ENCODE measurements around the gene LENG9. TPM values are rescaled to one million over a fixed set of nuclear protein-coding genes. Genes with fewer than 3 reads are reported as not detected.
A peak's percentile ranks its signal among the peaks of the same experiment; 100 is the strongest.

The LENG9 gene
- total RNA-seq, 1 donor from 2014 or later = 3.7 TPM

DNA sequence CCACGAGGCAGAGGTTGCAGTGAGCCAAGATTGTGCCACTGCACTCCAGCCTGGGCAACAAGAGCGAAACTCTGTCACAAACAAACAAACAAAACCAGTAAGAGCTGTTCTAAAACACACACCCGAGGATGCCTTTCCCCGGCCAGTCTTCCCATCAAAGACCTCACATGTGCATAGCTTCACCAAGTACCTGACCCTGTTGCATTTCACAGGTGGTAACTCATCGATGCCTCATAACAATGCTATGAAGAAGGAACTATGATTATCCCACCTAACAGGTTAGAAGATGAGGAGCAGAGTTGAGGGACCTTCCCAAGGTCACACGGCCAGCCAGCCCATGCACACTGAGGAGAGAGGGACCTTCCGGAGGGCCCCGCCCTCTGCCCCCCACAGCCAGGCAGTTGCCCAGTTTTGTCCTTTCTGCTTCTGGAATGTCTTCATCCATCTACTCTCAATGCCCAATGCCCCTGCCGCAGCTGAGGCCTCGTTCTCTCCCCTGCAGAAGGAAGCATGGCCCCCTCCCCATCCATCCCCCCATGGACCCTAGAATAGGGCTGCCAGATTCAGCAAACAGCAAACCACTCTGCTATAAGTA lies 31.3 kb downstream of the LENG9 start:
- no peak overlapping the region for H2AFZ ChIP-seq (ENCODE audit: low read depth, low read length)
- Mint-ChIP-seq H3K9me3 (ENCODE audit: unreplicated experiment) (no peaks in the 10 kb centered on the region), H3K4me1 (ENCODE audit: low read depth, unreplicated experiment) (peaks cover 8% of the 10 kb centered on the region), H3K4me3 (ENCODE audit: unreplicated experiment) (no peak overlapping the region), H3K27ac (ENCODE audit: unreplicated experiment) (peak overlapping the region; percentile 5), H3K36me3 (ENCODE audit: low read depth, unreplicated experiment) (peaks cover 4% of the 10 kb centered on the region), H3K27me3 (ENCODE audit: low read depth, unreplicated experiment) (no peaks in the 10 kb centered on the region)
- no peak overlapping the region for H3K4me2 ChIP-seq (ENCODE audit: low read length)
- no peaks in the 10 kb centered on the region for H3K36me3 ChIP-seq (ENCODE audit: insufficient read depth, low read length)
- peaks cover 4% of the 10 kb centered on the region for H3K4me1 ChIP-seq (ENCODE audit: insufficient read depth, low read length)
- peaks cover 45% of the 10 kb centered on the region for H4K20me1 ChIP-seq (ENCODE audit: insufficient read depth, low read length)
- H3K27me3 ChIP-seq (ENCODE audit: insufficient read depth, low read length) = no peaks in the 10 kb centered on the region
- no peaks in the 10 kb centered on the region for H3K9me3 ChIP-seq (ENCODE audit: insufficient read depth, low read depth, low read length)
- FAIRE-seq (no peak), DNase-seq (ENCODE audit: low read depth) (no peak)
- no peak overlapping the region for H3K4me3 ChIP-seq (ENCODE audit: insufficient read depth, low read depth, low read length)
- H3K79me2 ChIP-seq (ENCODE audit: insufficient read depth, low read length) = no peaks in the 10 kb centered on the region
- H3K9ac ChIP-seq (ENCODE audit: low read length) = no peak overlapping the region
- no peak for TF ChIP-seq EZH2 (IDR thresholded peaks at IDR 0.05; ENCODE audit: insufficient read depth, low read length)
- TF ChIP-seq, protein P1, sequence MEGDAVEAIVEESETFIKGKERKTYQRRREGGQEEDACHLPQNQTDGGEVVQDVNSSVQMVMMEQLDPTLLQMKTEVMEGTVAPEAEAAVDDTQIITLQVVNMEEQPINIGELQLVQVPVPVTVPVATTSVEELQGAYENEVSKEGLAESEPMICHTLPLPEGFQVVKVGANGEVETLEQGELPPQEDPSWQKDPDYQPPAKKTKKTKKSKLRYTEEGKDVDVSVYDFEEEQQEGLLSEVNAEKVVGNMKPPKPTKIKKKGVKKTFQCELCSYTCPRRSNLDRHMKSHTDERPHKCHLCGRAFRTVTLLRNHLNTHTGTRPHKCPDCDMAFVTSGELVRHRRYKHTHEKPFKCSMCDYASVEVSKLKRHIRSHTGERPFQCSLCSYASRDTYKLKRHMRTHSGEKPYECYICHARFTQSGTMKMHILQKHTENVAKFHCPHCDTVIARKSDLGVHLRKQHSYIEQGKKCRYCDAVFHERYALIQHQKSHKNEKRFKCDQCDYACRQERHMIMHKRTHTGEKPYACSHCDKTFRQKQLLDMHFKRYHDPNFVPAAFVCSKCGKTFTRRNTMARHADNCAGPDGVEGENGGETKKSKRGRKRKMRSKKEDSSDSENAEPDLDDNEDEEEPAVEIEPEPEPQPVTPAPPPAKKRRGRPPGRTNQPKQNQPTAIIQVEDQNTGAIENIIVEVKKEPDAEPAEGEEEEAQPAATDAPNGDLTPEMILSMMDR (IDR thresholded peaks at IDR 0.05; ENCODE audit: insufficient read depth, low read depth, low read length) = no peak
- H3K27ac ChIP-seq (ENCODE audit: low read depth, low read length) = no peak overlapping the region

DNA sequence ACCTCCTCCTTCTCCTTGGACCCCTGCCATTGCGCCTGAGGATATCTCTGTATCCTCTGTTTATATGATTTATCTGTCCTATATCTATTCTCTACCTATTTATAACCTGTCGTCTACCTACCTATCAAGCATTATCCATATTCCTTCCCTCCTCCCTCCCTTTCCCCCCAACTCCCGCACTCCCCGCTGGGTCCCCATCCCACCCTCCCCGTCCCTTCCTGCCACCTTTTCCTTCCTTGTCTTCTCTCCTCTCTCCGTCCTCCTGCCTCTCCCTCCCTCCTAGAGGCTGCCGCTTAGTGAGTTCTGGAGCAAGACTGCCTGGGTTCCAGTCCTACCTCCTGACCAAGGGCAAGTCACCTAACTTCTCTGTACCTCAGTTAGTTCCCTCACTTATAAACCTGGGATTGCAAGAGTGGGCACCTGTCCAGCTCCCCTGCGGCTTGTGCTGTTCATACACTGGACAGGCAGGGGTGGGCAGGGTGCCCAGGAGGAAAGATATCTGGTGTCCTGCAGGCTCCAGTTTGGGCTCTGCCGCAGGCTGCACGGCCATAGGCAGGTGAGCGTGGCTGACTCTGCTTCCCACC lies 32.2 kb downstream of the LENG9 start:
- Mint-ChIP-seq H3K27ac (ENCODE audit: unreplicated experiment) (no peak overlapping the region), H3K27me3 (ENCODE audit: low read depth, unreplicated experiment) (no peaks in the 10 kb centered on the region), H3K4me1 (ENCODE audit: low read depth, unreplicated experiment) (peaks cover 5% of the 10 kb centered on the region), H3K4me3 (ENCODE audit: unreplicated experiment) (no peak overlapping the region), H3K9me3 (ENCODE audit: unreplicated experiment) (no peaks in the 10 kb centered on the region), H3K36me3 (ENCODE audit: low read depth, unreplicated experiment) (peaks cover 3% of the 10 kb centered on the region)
- DNase-seq (ENCODE audit: low read depth) (peak; percentile 31), FAIRE-seq (no peak)
- H3K79me2 ChIP-seq (ENCODE audit: insufficient read depth, low read length) = no peaks in the 10 kb centered on the region
- peak overlapping the region; percentile 39 for H3K4me2 ChIP-seq (ENCODE audit: low read length)
- no peaks in the 10 kb centered on the region for H3K36me3 ChIP-seq (ENCODE audit: insufficient read depth, low read length)
- H3K27ac ChIP-seq (ENCODE audit: low read depth, low read length) = no peak overlapping the region
- TF ChIP-seq, protein P1 (IDR thresholded peaks at IDR 0.05; ENCODE audit: insufficient read depth, low read depth, low read length) = no peak
- no peak for TF ChIP-seq EZH2 (IDR thresholded peaks at IDR 0.05; ENCODE audit: insufficient read depth, low read length)
- H3K9me3 ChIP-seq (ENCODE audit: insufficient read depth, low read depth, low read length) = no peaks in the 10 kb centered on the region
- H3K4me1 ChIP-seq (ENCODE audit: insufficient read depth, low read length) = peaks cover 2% of the 10 kb centered on the region
- H2AFZ ChIP-seq (ENCODE audit: low read depth, low read length) = no peak overlapping the region
- peaks cover 39% of the 10 kb centered on the region for H4K20me1 ChIP-seq (ENCODE audit: insufficient read depth, low read length)
- H3K9ac ChIP-seq (ENCODE audit: low read length) = no peak overlapping the region
- no peaks in the 10 kb centered on the region for H3K27me3 ChIP-seq (ENCODE audit: insufficient read depth, low read length)
- H3K4me3 ChIP-seq (ENCODE audit: insufficient read depth, low read depth, low read length) = no peak overlapping the region
